NCI-H460 (cell line): ENCODE results near the gene SLITRK3. TPM values are rescaled to one million over a fixed set of nuclear protein-coding genes. Genes with fewer than 3 reads are reported as not detected.
"Not testable (repeated sequence)": the region's sequence is repeated elsewhere in the genome, so short reads cannot be mapped to it uniquely, and the experiment has no call there.

ENCODE experiments used
- DNase-seq: peaks from one replicate; pipeline ENCODE4 v3.0.0-alpha.2; 2016; ENCODE audit warnings: low read depth; ENCODE audit errors: extremely low read depth
- total RNA-seq: library from RNA; depleted of rRNA; stranded (reverse); fragments of >200 nt; shearing (Covaris generic); gene quantifications from 2 replicates; pipeline ENCODE4 v1.2.3, GENCODE V29; 2014; rRNA removed

SLITRK3 gene
- total RNA-seq, 1 experiment from 2014 or later: not detected

DNA sequence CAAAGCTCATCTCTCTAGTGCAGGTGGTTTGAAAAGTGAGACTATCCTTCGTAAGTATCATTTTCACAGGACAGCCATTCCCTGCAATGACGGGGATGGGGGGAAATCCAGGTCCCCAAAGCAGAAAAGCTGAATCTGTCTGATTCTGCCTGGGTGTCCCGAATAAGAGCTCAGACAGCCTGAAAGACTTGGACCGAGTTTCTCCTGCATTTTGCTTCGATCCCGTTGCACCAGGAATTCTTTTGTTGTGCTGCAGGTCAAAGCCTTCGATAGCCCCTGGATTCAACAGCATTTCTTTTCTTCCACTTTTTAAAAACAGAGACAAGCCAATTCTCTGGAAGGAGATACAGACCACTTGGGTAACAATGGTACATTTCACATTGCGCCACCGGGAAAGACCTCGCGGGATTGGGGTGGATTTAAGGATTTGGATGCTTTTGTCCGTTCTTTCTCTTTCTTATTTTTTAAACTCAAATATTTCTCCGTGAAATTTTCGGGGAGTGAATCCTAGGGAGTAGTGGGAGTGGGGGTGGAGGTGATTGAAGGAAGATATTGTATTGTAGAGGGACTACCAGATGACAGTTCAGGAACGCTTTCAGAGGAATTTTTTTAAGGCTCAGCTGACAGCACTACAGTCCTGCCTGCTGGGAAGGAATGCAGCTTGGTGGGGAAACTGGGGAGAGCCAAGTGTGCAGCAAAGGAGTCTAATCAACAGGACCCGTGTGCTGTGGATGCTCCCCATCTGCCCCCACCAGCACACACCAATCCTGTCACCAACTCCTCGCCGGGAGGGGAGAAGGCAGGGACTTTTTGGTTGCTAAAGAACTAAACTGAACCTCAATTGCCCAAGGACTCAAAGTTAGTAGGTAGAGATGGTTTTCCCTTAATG is 2.6 kb downstream of the SLITRK3 start:
- no peak for DNase-seq

- DNase-seq: no peak
Measured at GRCh38 chr3:165192610-165193192, 3.5 kb downstream of the SLITRK3 start.

- DNase-seq: no peak
Measured at GRCh38 chr3:165191491-165191890, 4.7 kb downstream of the SLITRK3 start.

DNA sequence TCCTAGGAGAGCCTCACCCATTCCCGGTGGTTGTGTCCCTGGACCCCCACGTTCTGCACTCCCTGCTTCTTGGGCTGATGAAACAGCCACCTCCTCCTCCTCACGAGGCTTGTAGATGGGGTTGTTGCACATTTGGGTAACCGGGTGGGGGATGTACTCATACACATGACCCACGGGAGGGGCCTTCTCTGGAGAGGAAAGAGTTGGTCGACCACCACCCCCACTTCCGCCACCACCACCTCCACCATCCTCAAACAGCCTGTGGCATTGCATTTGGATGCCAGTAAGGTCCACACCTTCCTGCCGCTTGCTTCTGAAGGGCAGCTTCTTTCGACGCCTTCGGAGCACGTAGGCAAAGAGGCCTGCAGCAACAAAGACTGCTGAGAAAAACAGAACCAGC is 7.7 kb downstream of the SLITRK3 start:
- no peak for DNase-seq

GRCh38 chr3:165185707-165186327 is 10.4 kb downstream of the SLITRK3 start:
- DNase-seq: peak; percentile 57

GRCh38 chr3:165181556-165181955 is 14.6 kb downstream of the SLITRK3 start:
- no peak for DNase-seq

GRCh38 chr3:165170236-165170635 is 25.9 kb downstream of the SLITRK3 start:
- DNase-seq: no peak

DNA sequence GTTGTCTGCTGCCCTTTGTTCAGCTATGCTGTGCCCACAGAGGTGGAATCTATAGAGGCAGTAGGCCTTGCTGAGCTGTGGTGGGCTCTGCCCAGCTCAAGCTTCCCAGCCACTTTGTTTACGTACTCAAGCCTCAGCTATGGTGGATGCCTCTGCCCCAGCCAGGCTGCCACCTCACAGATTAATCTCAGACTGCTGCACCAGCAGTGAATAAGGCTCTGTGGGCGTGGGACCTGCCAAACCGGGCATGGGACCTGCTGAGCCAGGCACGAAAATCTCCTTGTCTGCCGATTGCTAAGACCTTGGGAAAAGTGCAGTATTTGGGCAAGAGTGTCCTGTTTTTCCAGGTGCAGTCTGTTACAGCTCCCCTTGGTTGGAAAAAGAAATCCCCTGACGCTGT is 26.8 kb downstream of the SLITRK3 start:
- no peak for DNase-seq

DNA sequence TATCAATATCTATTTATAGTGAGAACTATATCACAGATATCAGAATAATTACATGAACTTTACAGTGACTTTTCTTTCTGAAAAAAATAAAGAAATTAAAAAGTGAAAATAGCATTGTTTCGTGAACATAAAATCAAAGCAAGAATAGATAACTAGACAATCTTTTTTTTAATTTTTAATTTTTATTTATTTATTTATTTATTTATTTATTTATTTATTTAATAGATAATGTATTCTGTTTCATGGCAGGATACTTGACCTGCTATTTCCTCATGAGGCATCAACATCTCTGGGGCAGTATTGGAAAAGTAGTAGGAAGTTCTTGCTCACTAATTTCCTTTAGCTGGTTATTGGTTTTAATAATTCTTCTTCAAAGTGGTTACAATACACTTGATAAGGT is 33.3 kb downstream of the SLITRK3 start:
- DNase-seq: no peak

DNA sequence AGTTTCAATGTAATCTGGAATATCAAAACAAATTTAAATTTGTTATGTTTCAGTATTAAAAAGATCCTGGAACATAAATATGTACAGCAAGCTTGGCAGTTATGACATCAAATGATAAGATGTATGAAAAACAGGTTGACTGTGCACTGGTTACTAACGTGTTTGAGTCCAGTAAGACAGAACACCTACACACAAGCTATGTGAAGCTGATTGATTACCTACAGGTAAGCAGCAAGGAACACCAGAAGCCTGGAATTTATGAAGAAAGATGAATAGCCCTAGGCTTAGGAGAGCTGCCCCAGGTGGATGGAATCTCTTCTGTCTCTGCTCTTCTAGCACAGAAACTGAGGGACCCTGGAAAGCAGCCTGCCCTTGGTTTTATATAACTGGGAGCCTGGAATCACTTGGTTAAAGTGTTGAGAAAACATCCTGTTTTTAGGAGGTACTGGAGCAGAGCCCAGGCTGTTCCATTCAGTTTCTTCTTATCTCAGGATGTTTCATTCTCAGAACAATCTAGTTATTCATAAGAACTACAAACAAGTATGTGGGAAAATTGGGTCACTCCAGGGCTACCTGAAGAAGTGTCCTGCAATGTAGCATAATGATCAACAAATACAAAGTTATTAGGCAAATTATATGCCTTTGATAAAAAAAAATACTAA is 36.3 kb downstream of the SLITRK3 start:
- DNase-seq: no peak

- no peak for DNase-seq
Measured at GRCh38 chr3:165158011-165158410, 38.2 kb downstream of the SLITRK3 start.

DNA sequence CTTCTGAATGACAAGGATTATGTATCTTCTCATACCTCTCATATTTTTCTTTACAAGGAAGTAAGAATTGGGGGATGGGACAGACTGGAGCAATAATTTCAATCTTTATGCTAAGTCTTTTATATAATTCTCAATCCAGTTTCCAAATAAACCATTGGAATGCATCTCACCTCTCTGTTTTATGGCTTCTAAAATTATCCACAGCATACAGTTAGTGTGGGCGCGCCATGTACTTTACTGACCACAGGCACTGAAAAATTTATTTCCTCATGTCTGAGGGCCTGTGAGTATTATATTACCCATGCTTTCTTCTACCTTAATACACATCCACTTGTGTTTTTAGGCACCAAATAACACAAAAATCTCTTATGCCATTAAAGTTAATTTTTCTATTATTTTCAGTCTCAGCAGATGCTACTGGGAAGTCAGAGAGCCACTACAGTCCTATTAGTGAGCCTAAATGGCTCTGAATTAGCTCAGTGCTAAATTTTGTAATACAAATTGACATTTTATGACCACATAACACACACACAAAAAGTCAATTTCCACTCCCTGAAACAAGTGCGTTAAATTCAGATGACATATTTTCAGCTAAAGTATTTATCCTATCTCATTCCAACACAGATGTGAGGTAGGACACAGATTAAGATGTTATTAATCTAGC is 39.3 kb downstream of the SLITRK3 start:
- no peak for DNase-seq

DNA sequence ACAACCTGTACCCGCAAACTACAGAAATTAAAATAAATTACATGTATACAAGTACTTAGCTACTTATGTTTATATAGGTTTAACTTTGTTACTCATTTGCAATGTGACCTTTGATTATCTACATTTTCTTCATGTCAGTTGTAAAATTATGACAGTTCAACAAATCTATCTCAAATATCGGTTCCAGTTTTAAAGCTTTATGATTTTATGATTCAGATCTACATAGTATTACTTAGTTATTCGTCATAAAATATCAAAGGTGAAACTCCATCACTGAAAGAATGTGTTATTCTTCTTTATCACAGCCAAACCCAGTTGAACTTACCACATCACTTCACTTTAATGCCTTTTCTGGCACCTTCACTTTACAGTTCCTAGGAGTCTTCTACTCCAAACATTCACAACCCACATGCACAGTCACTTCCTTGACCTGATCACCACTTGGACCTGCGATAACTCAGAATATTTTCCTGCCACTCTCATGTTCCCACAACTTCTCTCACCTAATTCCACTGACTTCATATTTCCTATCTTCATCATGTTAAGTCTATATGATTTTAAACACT is 47.2 kb downstream of the SLITRK3 start:
- DNase-seq: no peak

GRCh38 chr3:165144271-165144670 is 51.9 kb downstream of the SLITRK3 start:
- DNase-seq: no peak

GRCh38 chr3:165139918-165140317 is 56.3 kb downstream of the SLITRK3 start:
- DNase-seq: not testable (repeated sequence)

Other genes starting within 250 kb of the SLITRK3 start
- gene SI, start 117.9 kb downstream of the SLITRK3 start, total RNA-seq: not detected in 2 replicates